Inflammatory macrophage treated with lipopolysaccharide for 1 hour (primary cell): ENCODE data around the gene PIM2.
"Not testable (repeated sequence)": the region's sequence is repeated elsewhere in the genome, so short reads cannot be mapped to it uniquely, and the experiment has no call there.

Source experiments
- DNase-seq, 2 donors: peaks; one replicate each; pipeline ENCODE4 v3.0.0-alpha.2; 2020 to 2022

Gene PIM2

GRCh38 chrX:48904626-48905025, 14.2 kb downstream of the PIM2 start:
- DNase-seq = no peak

- DNase-seq = no peak
Observed at GRCh38 chrX:48904180-48904579, 14.6 kb downstream of the PIM2 start.

- no peak for DNase-seq
Observed at GRCh38 chrX:48903290-48903689, 15.5 kb downstream of the PIM2 start.

- no peak for DNase-seq
Observed at GRCh38 chrX:48902776-48903175, 16.0 kb downstream of the PIM2 start.

- no peak for DNase-seq
Observed at GRCh38 chrX:48902135-48902534, 16.7 kb downstream of the PIM2 start.

- no peak for DNase-seq
Observed at GRCh38 chrX:48901069-48901468, 17.8 kb downstream of the PIM2 start.

GRCh38 chrX:48899078-48899410, 19.8 kb downstream of the PIM2 start:
- DNase-seq = no peak

GRCh38 chrX:48897625-48898306, 21.1 kb downstream of the PIM2 start, which contains the start of the genes PQBP1 and TIMM17B:
Gene PQBP1 (plus strand): TSS chrX:48897930. CDS start chrX:48898510, 580 bp downstream.
Gene TIMM17B (minus strand): TSS chrX:48897768. CDS start chrX:48897749, 19 bp downstream.
- peak; percentile 85 to 92 for DNase-seq

GRCh38 chrX:48897157-48897624, 21.6 kb downstream of the PIM2 start:
- peak; percentile 74 to 75 for DNase-seq

- DNase-seq = no peak
Observed at GRCh38 chrX:48896611-48897011, 22.2 kb downstream of the PIM2 start.

GRCh38 chrX:48894891-48895290, 23.9 kb downstream of the PIM2 start:
- no peak for DNase-seq

GRCh38 chrX:48893556-48894348, 25.1 kb downstream of the PIM2 start:
- no peak for DNase-seq

- DNase-seq = no peak
Observed at GRCh38 chrX:48892896-48893295, 25.9 kb downstream of the PIM2 start.

- DNase-seq = peak; percentile 76 to 80
Observed at GRCh38 chrX:48891402-48892288, 27.2 kb downstream of the PIM2 start.

- DNase-seq = no peak
Observed at GRCh38 chrX:48890934-48891401, 27.9 kb downstream of the PIM2 start.

- no peak for DNase-seq
Observed at GRCh38 chrX:48890296-48890925, 28.4 kb downstream of the PIM2 start.

GRCh38 chrX:48886586-48886985, 32.2 kb downstream of the PIM2 start:
- not testable (repeated sequence) for DNase-seq

- DNase-seq = no peak
Observed at GRCh38 chrX:48883729-48884128, 35.1 kb downstream of the PIM2 start.

GRCh38 chrX:48876944-48877343, 41.9 kb downstream of the PIM2 start:
- peak; percentile 57 to 82 for DNase-seq

GRCh38 chrX:48872017-48872416, 46.8 kb downstream of the PIM2 start:
- not testable (repeated sequence) for DNase-seq

- DNase-seq = no peak
Observed at GRCh38 chrX:48864210-48864609, 54.6 kb downstream of the PIM2 start.
